ENCODE measurements around the gene MAP4K1.
"Not testable (repeated sequence)": the region's sequence is repeated elsewhere in the genome, so short reads cannot be mapped to it uniquely, and the experiment has no call there.

MAP4K1 gene

GRCh38 chr19:38650911-38651584, 33.3 kb upstream of the MAP4K1 start:
- DNase-seq (ENCODE audit: low spot score) = no peak

- no peak for DNase-seq (ENCODE audit: low spot score)
Measured at GRCh38 chr19:38650172-38650775, 32.5 kb upstream of the MAP4K1 start.

- no peak for DNase-seq (ENCODE audit: low spot score)
Measured at GRCh38 chr19:38649305-38650171, 31.8 kb upstream of the MAP4K1 start.

GRCh38 chr19:38648769-38649304, 31.1 kb upstream of the MAP4K1 start:
- DNase-seq (ENCODE audit: low spot score) = peak; percentile 31

- no peak for DNase-seq (ENCODE audit: low spot score)
Measured at GRCh38 chr19:38647966-38648768, 30.4 kb upstream of the MAP4K1 start.

GRCh38 chr19:38647368-38647965, 29.7 kb upstream of the MAP4K1 start, which contains the start of gene ACTN4:
ACTN4 (plus strand) TSS chr19:38647649; CDS start chr19:38647746, 97 bp downstream.
- peak; percentile 99 for DNase-seq (ENCODE audit: low spot score)

- no peak for DNase-seq (ENCODE audit: low spot score)
Measured at GRCh38 chr19:38644719-38645118, 27.0 kb upstream of the MAP4K1 start.

- no peak for DNase-seq (ENCODE audit: low spot score)
Measured at GRCh38 chr19:38642176-38642575, 24.4 kb upstream of the MAP4K1 start.

GRCh38 chr19:38640368-38640767, 22.6 kb upstream of the MAP4K1 start:
- no peak for DNase-seq (ENCODE audit: low spot score)

- DNase-seq (ENCODE audit: low spot score) = no peak
Measured at GRCh38 chr19:38639679-38640078, 21.9 kb upstream of the MAP4K1 start.

GRCh38 chr19:38638461-38638860, 20.7 kb upstream of the MAP4K1 start:
- no peak for DNase-seq (ENCODE audit: low spot score)

- no peak for DNase-seq (ENCODE audit: low spot score)
Measured at GRCh38 chr19:38635483-38636399, 18.0 kb upstream of the MAP4K1 start.

- DNase-seq (ENCODE audit: low spot score) = peak; percentile 66
Measured at GRCh38 chr19:38634757-38635482, 17.2 kb upstream of the MAP4K1 start.

GRCh38 chr19:38632476-38633213, 14.9 kb upstream of the MAP4K1 start:
- no peak for DNase-seq (ENCODE audit: low spot score)

GRCh38 chr19:38631811-38632475, 14.2 kb upstream of the MAP4K1 start:
- DNase-seq (ENCODE audit: low spot score) = not testable (repeated sequence)

- not testable (repeated sequence) for DNase-seq (ENCODE audit: low spot score)
Measured at GRCh38 chr19:38631301-38631700, 13.5 kb upstream of the MAP4K1 start.

- no peak for DNase-seq (ENCODE audit: low spot score)
Measured at GRCh38 chr19:38629568-38629967, 11.8 kb upstream of the MAP4K1 start.

GRCh38 chr19:38626401-38626800, 8.6 kb upstream of the MAP4K1 start:
- DNase-seq (ENCODE audit: low spot score) = no peak
